WTC11 (cell line): Measurements from ENCODE around the gene FREM2.

Source experiments
- ATF3 ChIP-seq: sonication (generic); formaldehyde crosslinking; conservative IDR thresholded peaks from 2 replicates; pipeline ENCODE4 v1.8.1; 2022; ENCODE audit warnings: mild to moderate bottlenecking, missing genetic modification reagents
- CREB1 ChIP-seq: sonication (generic); formaldehyde crosslinking; IDR thresholded peaks from 2 replicates; pipeline ENCODE4 v1.8.0; 2023; ENCODE audit warnings: mild to moderate bottlenecking, missing genetic modification reagents
- CTCF ChIP-seq: fragments of 200-600 bp; IDR thresholded peaks from 2 replicates; pipeline ENCODE4 v1.8.0; 2022; ENCODE audit warnings: antibody characterized with exemption
- ETV6 ChIP-seq: sonication (generic); formaldehyde crosslinking; IDR thresholded peaks from 2 replicates; pipeline ENCODE4 v1.8.1; 2022; ENCODE audit warnings: mild to moderate bottlenecking, missing genetic modification reagents
- FOXJ3 ChIP-seq: sonication (generic); formaldehyde crosslinking; IDR thresholded peaks from 2 replicates; pipeline ENCODE4 v1.9.0; 2021; ENCODE audit warnings: missing genetic modification reagents, mild to moderate bottlenecking, borderline replicate concordance
- FOXP1 ChIP-seq: sonication (generic); formaldehyde crosslinking; IDR thresholded peaks from 2 replicates; pipeline ENCODE4 v1.8.0; 2022; ENCODE audit warnings: missing genetic modification reagents, mild to moderate bottlenecking, moderate library complexity, borderline replicate concordance
- NR1H2 ChIP-seq: sonication (generic); formaldehyde crosslinking; IDR thresholded peaks from 2 replicates; pipeline ENCODE4 v1.9.0; 2021; ENCODE audit warnings: mild to moderate bottlenecking, moderate library complexity, missing genetic modification reagents
- NR2C2 ChIP-seq: sonication (generic); formaldehyde crosslinking; IDR thresholded peaks from 2 replicates; pipeline ENCODE4 v1.8.0; 2022; ENCODE audit warnings: mild to moderate bottlenecking, missing genetic modification reagents
- RELA ChIP-seq: sonication (generic); formaldehyde crosslinking; IDR thresholded peaks from 2 replicates; pipeline ENCODE4 v1.8.1; 2022; ENCODE audit warnings: missing genetic modification reagents, mild to moderate bottlenecking, borderline replicate concordance
- SMAD3 ChIP-seq: sonication (generic); formaldehyde crosslinking; IDR thresholded peaks from 2 replicates; pipeline ENCODE4 v1.8.0; 2022; ENCODE audit warnings: missing genetic modification reagents, mild to moderate bottlenecking, borderline replicate concordance
- SP1 ChIP-seq: sonication (generic); formaldehyde crosslinking; conservative IDR thresholded peaks from 2 replicates; pipeline ENCODE4 v1.8.1; 2022; ENCODE audit warnings: missing genetic modification reagents
- ZNF121 ChIP-seq: sonication (generic); formaldehyde crosslinking; IDR thresholded peaks from 2 replicates; pipeline ENCODE4 v1.8.0; 2023; ENCODE audit warnings: missing genetic modification reagents
- ZNF416 ChIP-seq: fragments of 250-450 bp; sonication (Bioruptor Pico); IDR thresholded peaks from 2 replicates; pipeline ENCODE4 v1.9.0; 2021; ENCODE audit warnings: mild to moderate bottlenecking, inconsistent platforms
- ZNF532 ChIP-seq: fragments of 250-450 bp; sonication (Bioruptor Pico); IDR thresholded peaks from 2 replicates; pipeline ENCODE4 v1.9.0; 2021; ENCODE audit warnings: mild to moderate bottlenecking, borderline replicate concordance

GRCh38 chr13:38752686-38753085 is 65.8 kb downstream of the FREM2 start:
- TF ChIP-seq ETV6 (CRISPR knock-in tag) (no peak), NR2C2 (no peak), CTCF (no peak), ATF3 (CRISPR knock-in tag) (no peak), ZNF121 (CRISPR knock-in tag) (no peak), RELA (CRISPR knock-in tag) (no peak), CREB1 (CRISPR knock-in tag) (no peak), ZNF416 (CRISPR knock-in tag) (no peak), SMAD3 (CRISPR knock-in tag) (no peak), SP1 (CRISPR knock-in tag) (no peak), NR1H2 (CRISPR knock-in tag) (no peak), ZNF532 (CRISPR knock-in tag) (no peak), FOXP1 (CRISPR knock-in tag) (no peak), FOXJ3 (no peak)
